Endothelial cell of umbilical vein (primary cell): ENCODE data around the gene LINGO4. TPM values are rescaled to one million over a fixed set of nuclear protein-coding genes. Genes with fewer than 3 reads are reported as not detected.

Experiments used
- BruUV-seq: library from RNA; stranded (reverse); fragments of 400-500 nt; replicated peaks from 2 replicates; lab custom pipeline; 2021; lab: Mats Ljungman, UMichigan
- CTCF ChIA-PET: fragments of 300-600, 350-600 bp; sonication (Branson Sonifier 250); formaldehyde crosslinking; loops from one replicate; lab custom pipeline; 2021; ENCODE audit warnings: antibody characterized with exemption, inconsistent platforms; lab: Charles Lee
- POLR2A ChIA-PET: fragments of 300-600, 350-600 bp; sonication (Branson Sonifier 250); formaldehyde crosslinking; loops from one replicate; lab custom pipeline; 2021; ENCODE audit warnings: antibody characterized with exemption, inconsistent platforms; lab: Charles Lee
- DNase-seq: peaks from one replicate; pipeline ENCODE4 v3.0.0-alpha.2; 2011; ENCODE audit warnings: low read depth, low spot score
- FAIRE-seq: peaks from 2 replicates; lab custom pipeline; 2011; peaks lifted over from hg19 to GRCh38; lab: Jason Lieb, UNC
- H2AFZ ChIP-seq: 2 replicates; pipeline ENCODE4 v1.6.0; 2012; ENCODE audit warnings: low read depth, low read length, control low read depth, inconsistent platforms
- H3K27ac ChIP-seq: 2 replicates; pipeline ENCODE4 v1.5.1; 2011; ENCODE audit warnings: low read depth, mild to moderate bottlenecking, control low read depth, low read length, moderate library complexity; ENCODE audit not compliant: insufficient read depth
- H3K27me3 ChIP-seq, 2 experiments: 2 replicates each; pipeline versions ENCODE4 v1.6.0 to v1.6.1; 2011; ENCODE audit warnings: low read length in 2 of 2, mixed read lengths in 1 of 2; ENCODE audit not compliant: control insufficient read depth in 2 of 2, insufficient read depth in 2 of 2
- H3K36me3 ChIP-seq, 2 experiments: 2 replicates in 1 of 2; 3 replicates in 1 of 2; pipeline ENCODE4 v1.5.1; 2011; ENCODE audit warnings: low read length in 2 of 2, mild to moderate bottlenecking in 1 of 2, moderate library complexity in 1 of 2; ENCODE audit not compliant: control insufficient read depth in 2 of 2, insufficient read depth in 2 of 2; ENCODE audit errors: extremely low read depth in 1 of 2
- H3K4me1 ChIP-seq: 3 replicates; pipeline ENCODE4 v1.5.1; 2011; ENCODE audit warnings: mild to moderate bottlenecking, low read length; ENCODE audit not compliant: control insufficient read depth, insufficient read depth; ENCODE audit errors: extremely low read depth
- H3K4me2 ChIP-seq: 2 replicates; pipeline ENCODE4 v1.6.1; 2011; ENCODE audit warnings: low read length, control low read depth, mixed read lengths; ENCODE audit not compliant: insufficient read depth
- H3K4me3 ChIP-seq, 3 experiments: fragments of 200-600 bp in 1 of 3; sonication (generic), shearing (Covaris generic) in 1 of 3; replicated peaks in 1 of 3; 2 replicates each; pipeline ENCODE4 v1.5.1; 2011 to 2016; ENCODE audit warnings: control low read depth in 3 of 3, low read length in 3 of 3, mild to moderate bottlenecking in 2 of 3, inconsistent platforms in 1 of 3, low read depth in 1 of 3, moderate library complexity in 1 of 3; ENCODE audit not compliant: insufficient read depth in 1 of 3
- H3K79me2 ChIP-seq: 2 replicates; pipeline ENCODE4 v1.6.0; 2012; ENCODE audit warnings: low read length, inconsistent platforms; ENCODE audit not compliant: control insufficient read depth, insufficient read depth
- H3K9ac ChIP-seq: replicated peaks from 2 replicates; pipeline ENCODE3; 2011; ENCODE audit warnings: low read length, control low read depth; ENCODE audit not compliant: insufficient read depth; ENCODE audit errors: extremely low read depth
- H3K9me1 ChIP-seq: replicated peaks from 3 replicates; pipeline ENCODE4 v1.6.0; 2011; ENCODE audit warnings: mild to moderate bottlenecking, low read length; ENCODE audit not compliant: control insufficient read depth, insufficient read depth; ENCODE audit errors: extremely low read depth
- H3K9me3 ChIP-seq: replicated peaks from 2 replicates; pipeline ENCODE4 v1.5.1; 2012; ENCODE audit warnings: low read length, inconsistent platforms; ENCODE audit not compliant: control insufficient read depth, insufficient read depth
- H4K20me1 ChIP-seq: replicated peaks from 2 replicates; pipeline ENCODE3; 2011; ENCODE audit warnings: mild to moderate bottlenecking, low read length; ENCODE audit not compliant: control insufficient read depth, insufficient read depth; ENCODE audit errors: extremely low read depth
- EZH2 ChIP-seq: IDR thresholded peaks from 2 replicates; pipeline ENCODE4 v1.6.1; 2012; ENCODE audit warnings: borderline replicate concordance, low read depth, mild to moderate bottlenecking, moderate library complexity, low read length, inconsistent platforms; ENCODE audit not compliant: severe bottlenecking
- FOS ChIP-seq: IDR thresholded peaks from 2 replicates; pipeline ENCODE4 v1.6.1; 2011; ENCODE audit warnings: mild to moderate bottlenecking, low read length, moderate library complexity, borderline replicate concordance; ENCODE audit not compliant: insufficient read depth
- GATA2 ChIP-seq: IDR thresholded peaks from 2 replicates; pipeline ENCODE4 v1.7.0; 2011; ENCODE audit warnings: low read depth, mild to moderate bottlenecking, moderate library complexity, mixed read lengths, low read length; ENCODE audit not compliant: insufficient read length, insufficient read depth
- JUN ChIP-seq: IDR thresholded peaks from 2 replicates; pipeline ENCODE4 v1.6.1; 2011; ENCODE audit warnings: borderline replicate concordance, low read depth; ENCODE audit not compliant: insufficient read length, insufficient read depth
- MYC ChIP-seq: IDR thresholded peaks from one replicate; pipeline ENCODE4 v1.6.1; 2011; ENCODE audit warnings: mild to moderate bottlenecking, low read depth, low read length
- POLR2A ChIP-seq: IDR thresholded peaks from 2 replicates; pipeline ENCODE4 v1.6.1; 2012; ENCODE audit warnings: low read depth, mild to moderate bottlenecking, control low read depth, low read length
- POLR2AphosphoS5 ChIP-seq: IDR thresholded peaks from 2 replicates; pipeline ENCODE4 v1.6.1; 2012; ENCODE audit warnings: low read depth, mild to moderate bottlenecking, control low read depth, low read length, moderate library complexity; ENCODE audit not compliant: insufficient read depth
- dilution Hi-C: fragments of 300-500 bp; cut with MboI; formaldehyde crosslinking; loops from one replicate; pipeline ENCODE4 v1.15.0; 2019; ENCODE audit warnings: low sequenced_read_pairs; ENCODE audit not compliant: extremely low pct_ligation_motif_present
- intact Hi-C: fragments of 100-400 bp; cut with micrococcal nuclease; formaldehyde crosslinking; loops from one replicate; pipeline ENCODE4 v1.10.0; 2022
- polyA plus RNA-seq, 4 experiments: library from polyadenylated mRNA; depleted of rRNA in 3 of 4; stranded (reverse) in 3 of 4; unstranded in 1 of 4; fragments of >200 nt; gene quantifications; 2 replicates each; pipeline versions ENCODE4 v1.2.1 to v1.2.3, GENCODE V29; 2011 to 2012; ENCODE audit warnings: missing spikeins in 1 of 4
- total RNA-seq: library from RNA; stranded (reverse); gene quantifications from 2 replicates; pipeline ENCODE4 v1.2.3, GENCODE V29; 2021
- TF ChIP-seq, protein P1 (sequence below), 2 donors: IDR thresholded peaks; 1 replicate in 1 of 2; 2 replicates in 1 of 2; pipeline ENCODE4 v1.5.1; 2011; ENCODE audit warnings: low read length in 2 of 2, mild to moderate bottlenecking in 2 of 2, moderate library complexity in 2 of 2, control low read depth in 1 of 2, inconsistent platforms in 1 of 2, low read depth in 1 of 2; ENCODE audit not compliant: insufficient read depth in 1 of 2; ENCODE audit errors: extremely low read depth in 1 of 2
- TF ChIP-seq, protein P2 (sequence below): IDR thresholded peaks from 2 replicates; pipeline ENCODE4 v1.6.1; 2011; ENCODE audit not compliant: insufficient read depth, insufficient read length

The LINGO4 gene
- total and polyA plus RNA-seq, 2 donors (not counting 3 experiments of a cell fraction or from before 2014, with no cell fraction given), result not detected

DNA sequence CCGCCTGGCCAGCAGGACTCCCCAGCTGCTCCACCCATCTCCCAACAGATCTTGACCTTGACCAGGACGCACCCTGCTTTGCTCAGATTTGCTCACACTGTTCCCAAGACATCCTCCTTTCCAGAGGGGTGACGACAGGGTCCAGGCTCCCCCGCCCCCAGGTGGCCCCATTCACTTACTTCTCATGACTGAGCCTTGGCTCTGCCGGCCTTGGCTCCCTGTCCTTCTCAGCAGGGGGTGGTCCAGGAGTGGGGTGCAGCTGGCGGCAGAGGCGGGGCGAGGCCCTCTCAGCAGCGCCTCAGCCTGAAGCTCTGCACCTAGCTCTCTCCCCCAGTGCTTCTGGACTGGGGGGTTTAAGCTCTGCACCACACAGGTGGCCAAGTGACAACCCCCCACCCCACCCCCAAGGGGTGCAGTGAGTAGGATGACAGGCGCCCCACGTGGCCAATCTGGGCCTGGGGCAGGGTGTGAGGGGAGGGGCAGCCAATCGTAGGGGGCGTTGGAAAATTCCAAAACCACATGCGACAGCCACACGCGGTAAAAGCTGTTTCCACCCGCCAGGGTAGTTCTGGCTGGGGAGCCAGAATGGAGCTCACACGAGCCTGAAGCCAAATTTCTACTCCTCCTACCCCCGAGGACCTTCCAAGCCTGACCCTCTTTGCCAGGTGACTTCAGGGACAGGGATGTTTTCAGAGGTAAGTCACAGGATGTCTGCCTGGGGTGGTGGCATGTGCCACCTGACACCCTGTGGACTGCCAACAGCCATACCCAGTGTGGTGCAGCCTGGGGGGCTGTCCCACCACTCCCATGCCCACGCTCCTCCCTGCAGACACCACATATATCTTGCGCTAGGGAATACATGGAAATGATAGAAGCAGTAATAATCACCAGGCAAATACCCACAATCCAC is 20.8 kb upstream of the LINGO4 start:
- H3K4me2 ChIP-seq, result no peak overlapping the region
- BruUV-seq, result no TSS peak
- DNase-seq (no peak), FAIRE-seq (no peak)
- no peak overlapping the region for H3K4me3 ChIP-seq
- H3K4me1 ChIP-seq, result peaks cover 11% of the 10 kb centered on the region
- no peaks in the 10 kb centered on the region for H3K36me3 ChIP-seq
- dilution Hi-C loops, result no loop called here
- POLR2A ChIA-PET, result no interaction called here
- H4K20me1 ChIP-seq, result no peaks in the 10 kb centered on the region
- no peak overlapping the region for H3K27ac ChIP-seq
- H3K9me1 ChIP-seq, result no peaks in the 10 kb centered on the region
- intact Hi-C loops, result no loop called here
- no peaks in the 10 kb centered on the region for H3K79me2 ChIP-seq
- no peaks in the 10 kb centered on the region for H3K9me3 ChIP-seq
- CTCF ChIA-PET, result interaction anchor here (1.0 kb wide), 1 partner anchor 23 kb away, joined by 3 read pairs; no protein-coding TSS in a partner anchor
- no peak overlapping the region for H3K9ac ChIP-seq
- peaks cover 0 to 3% of the 10 kb centered on the region in 2 experiments for H3K27me3 ChIP-seq
- no peak overlapping the region for H2AFZ ChIP-seq
- TF ChIP-seq MYC, result no peak
- TF ChIP-seq, protein P1, sequence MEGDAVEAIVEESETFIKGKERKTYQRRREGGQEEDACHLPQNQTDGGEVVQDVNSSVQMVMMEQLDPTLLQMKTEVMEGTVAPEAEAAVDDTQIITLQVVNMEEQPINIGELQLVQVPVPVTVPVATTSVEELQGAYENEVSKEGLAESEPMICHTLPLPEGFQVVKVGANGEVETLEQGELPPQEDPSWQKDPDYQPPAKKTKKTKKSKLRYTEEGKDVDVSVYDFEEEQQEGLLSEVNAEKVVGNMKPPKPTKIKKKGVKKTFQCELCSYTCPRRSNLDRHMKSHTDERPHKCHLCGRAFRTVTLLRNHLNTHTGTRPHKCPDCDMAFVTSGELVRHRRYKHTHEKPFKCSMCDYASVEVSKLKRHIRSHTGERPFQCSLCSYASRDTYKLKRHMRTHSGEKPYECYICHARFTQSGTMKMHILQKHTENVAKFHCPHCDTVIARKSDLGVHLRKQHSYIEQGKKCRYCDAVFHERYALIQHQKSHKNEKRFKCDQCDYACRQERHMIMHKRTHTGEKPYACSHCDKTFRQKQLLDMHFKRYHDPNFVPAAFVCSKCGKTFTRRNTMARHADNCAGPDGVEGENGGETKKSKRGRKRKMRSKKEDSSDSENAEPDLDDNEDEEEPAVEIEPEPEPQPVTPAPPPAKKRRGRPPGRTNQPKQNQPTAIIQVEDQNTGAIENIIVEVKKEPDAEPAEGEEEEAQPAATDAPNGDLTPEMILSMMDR (IDR thresholded peaks at IDR 0.05; ENCODE audit: extremely low read depth in 1 of 2, insufficient read depth in 1 of 2, low read depth in 1 of 2, low read length in 2 of 2), result no peak

DNA sequence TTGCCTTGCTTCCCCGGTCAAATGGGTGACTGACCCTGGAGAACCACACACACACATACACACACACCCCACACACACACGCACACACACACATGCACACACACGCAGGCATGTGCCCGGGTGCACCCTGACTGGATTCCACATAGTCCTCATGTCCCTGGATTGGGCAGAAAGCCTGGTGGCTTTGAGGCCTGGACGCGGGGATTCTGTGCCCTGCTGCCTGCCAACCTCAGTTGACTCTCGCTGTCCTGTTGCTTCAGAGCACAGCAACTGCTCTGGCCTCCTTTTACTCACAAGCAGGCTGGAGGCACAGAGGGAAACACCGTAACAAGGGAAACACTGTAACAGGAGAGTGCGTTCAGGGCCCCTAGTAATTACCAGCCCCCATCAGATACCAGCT is 20.0 kb upstream of the LINGO4 start:
- DNase-seq (no peak), FAIRE-seq (no peak)
- ChIA-PET POLR2A (no interaction called here), CTCF (no interaction called here)
- no peak overlapping the region for H3K4me2 ChIP-seq
- no peak overlapping the region for H3K4me3 ChIP-seq
- TF ChIP-seq, protein P2, sequence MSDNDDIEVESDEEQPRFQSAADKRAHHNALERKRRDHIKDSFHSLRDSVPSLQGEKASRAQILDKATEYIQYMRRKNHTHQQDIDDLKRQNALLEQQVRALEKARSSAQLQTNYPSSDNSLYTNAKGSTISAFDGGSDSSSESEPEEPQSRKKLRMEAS, result no peak
- TF ChIP-seq, protein P1 (IDR thresholded peaks at IDR 0.05; ENCODE audit: extremely low read depth in 1 of 2, insufficient read depth in 1 of 2, low read depth in 1 of 2, low read length in 2 of 2), result no peak
- no peak for TF ChIP-seq POLR2AphosphoS5
- no peak for TF ChIP-seq POLR2A
- no peak for TF ChIP-seq EZH2
- no peak for TF ChIP-seq FOS
- TF ChIP-seq GATA2, result no peak
- no peak for TF ChIP-seq MYC
- TF ChIP-seq JUN, result no peak
- no peak overlapping the region for H3K27ac ChIP-seq
- BruUV-seq, result no TSS peak
- no peak overlapping the region for H2AFZ ChIP-seq
- H3K9ac ChIP-seq, result no peak overlapping the region
- H4K20me1 ChIP-seq, result no peaks in the 10 kb centered on the region
- dilution Hi-C loops (no loop called here), intact Hi-C loops (no loop called here)
- no peaks in the 10 kb centered on the region for H3K36me3 ChIP-seq
- no peaks in the 10 kb centered on the region for H3K79me2 ChIP-seq
- peaks cover 0 to 3% of the 10 kb centered on the region in 2 experiments for H3K27me3 ChIP-seq
- no peaks in the 10 kb centered on the region for H3K9me1 ChIP-seq
- no peaks in the 10 kb centered on the region for H3K9me3 ChIP-seq
- H3K4me1 ChIP-seq, result peaks cover 11% of the 10 kb centered on the region
